HepG2 (cell line): ENCODE measurements around the gene CTSO. TPM values are rescaled to one million over a fixed set of nuclear protein-coding genes. Genes with fewer than 3 reads are reported as not detected.

Source experiments
- AHDC1 ChIP-seq: sonication (generic); formaldehyde crosslinking; IDR thresholded peaks from 2 replicates; pipeline ENCODE4 v1.5.1; 2020; ENCODE audit warnings: mild to moderate bottlenecking, missing genetic modification reagents, borderline replicate concordance
- ATF3 ChIP-seq: sonication (generic); formaldehyde crosslinking; IDR thresholded peaks from 2 replicates; pipeline ENCODE4 v1.4.0; 2020; ENCODE audit warnings: missing genetic modification reagents
- KDM1A ChIP-seq: IDR thresholded peaks from 2 replicates; pipeline ENCODE4 v1.6.1; 2016; ENCODE audit warnings: missing compliant biosample characterization
- MLLT10 ChIP-seq: sonication (generic); formaldehyde crosslinking; IDR thresholded peaks from 2 replicates; pipeline ENCODE4 v1.4.0; 2020; ENCODE audit warnings: missing genetic modification reagents
- RBAK ChIP-seq: sonication (generic); formaldehyde crosslinking; IDR thresholded peaks from 2 replicates; pipeline ENCODE4 v1.5.1; 2020; ENCODE audit warnings: mild to moderate bottlenecking, missing genetic modification reagents
- ZC3H4 ChIP-seq: sonication (generic); formaldehyde crosslinking; IDR thresholded peaks from 2 replicates; pipeline ENCODE4 v1.4.0; 2020; ENCODE audit warnings: missing genetic modification reagents, borderline replicate concordance
- ZFY ChIP-seq: sonication (generic); formaldehyde crosslinking; IDR thresholded peaks from 2 replicates; pipeline ENCODE4 v1.4.0; 2020; ENCODE audit warnings: missing genetic modification reagents
- ZNF800 ChIP-seq: sonication (generic); formaldehyde crosslinking; IDR thresholded peaks from 2 replicates; pipeline ENCODE4 v1.4.0; 2020; ENCODE audit warnings: missing genetic modification reagents
- polyA plus RNA-seq, 8 experiments: library from polyadenylated mRNA; depleted of rRNA in 3 of 8; stranded (reverse) in 7 of 8; unstranded in 1 of 8; fragments of >200 nt; fragmentation: Illumina TruSeq in 4 of 8; extraction: Trizol in 4 of 8; gene quantifications; 2 replicates each; pipeline versions ENCODE4 v1.2.1 to v1.2.3, GENCODE V29; 2011 to 2016; ENCODE audit warnings: low read depth in 4 of 8, missing spikeins in 1 of 8, mixed read lengths in 1 of 8; ENCODE audit not compliant: insufficient read depth in 1 of 8
- total RNA-seq, 5 experiments: library from RNA; depleted of rRNA; stranded (reverse); fragments of >200 nt; fragmentation: Illumina TruSeq; extraction: Trizol; gene quantifications; 2 replicates each; pipeline ENCODE4 v1.2.3, GENCODE V29; 2016; ENCODE audit warnings: low read depth in 1 of 5
- TF ChIP-seq, protein P1 (sequence below): sonication (generic); formaldehyde crosslinking; IDR thresholded peaks from 2 replicates; pipeline ENCODE4 v1.4.0; 2020; ENCODE audit warnings: low read depth, missing genetic modification reagents
- TF ChIP-seq, protein P2 (sequence below): sonication (generic); formaldehyde crosslinking; IDR thresholded peaks from 2 replicates; pipeline ENCODE4 v1.4.0; 2020; ENCODE audit warnings: missing genetic modification reagents

Gene CTSO
- total and polyA plus RNA-seq, 2 of the 13 experiments (the other 11 are each of a cell fraction or from before 2014, with no cell fraction given), result 0.07 to 0.17 TPM

DNA sequence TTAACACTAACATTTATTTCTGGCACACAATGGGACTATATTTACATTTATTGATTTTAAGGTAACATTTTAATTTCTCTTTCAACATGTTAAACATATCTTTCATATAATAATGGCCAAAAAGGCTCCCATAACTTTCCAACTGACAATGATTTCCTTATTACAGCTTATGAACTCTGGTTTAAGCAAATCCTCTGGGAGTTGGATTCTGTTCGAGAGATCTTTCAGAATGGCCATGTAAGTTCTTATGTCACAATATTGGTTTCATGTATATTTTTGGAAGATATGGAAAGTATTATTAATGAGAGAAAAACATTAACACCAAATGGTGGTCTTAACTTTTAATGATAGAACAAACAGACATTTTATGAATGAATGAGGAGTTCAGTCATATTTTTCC is 46.1 kb downstream of the CTSO start (continued):
- TF ChIP-seq, protein P1, sequence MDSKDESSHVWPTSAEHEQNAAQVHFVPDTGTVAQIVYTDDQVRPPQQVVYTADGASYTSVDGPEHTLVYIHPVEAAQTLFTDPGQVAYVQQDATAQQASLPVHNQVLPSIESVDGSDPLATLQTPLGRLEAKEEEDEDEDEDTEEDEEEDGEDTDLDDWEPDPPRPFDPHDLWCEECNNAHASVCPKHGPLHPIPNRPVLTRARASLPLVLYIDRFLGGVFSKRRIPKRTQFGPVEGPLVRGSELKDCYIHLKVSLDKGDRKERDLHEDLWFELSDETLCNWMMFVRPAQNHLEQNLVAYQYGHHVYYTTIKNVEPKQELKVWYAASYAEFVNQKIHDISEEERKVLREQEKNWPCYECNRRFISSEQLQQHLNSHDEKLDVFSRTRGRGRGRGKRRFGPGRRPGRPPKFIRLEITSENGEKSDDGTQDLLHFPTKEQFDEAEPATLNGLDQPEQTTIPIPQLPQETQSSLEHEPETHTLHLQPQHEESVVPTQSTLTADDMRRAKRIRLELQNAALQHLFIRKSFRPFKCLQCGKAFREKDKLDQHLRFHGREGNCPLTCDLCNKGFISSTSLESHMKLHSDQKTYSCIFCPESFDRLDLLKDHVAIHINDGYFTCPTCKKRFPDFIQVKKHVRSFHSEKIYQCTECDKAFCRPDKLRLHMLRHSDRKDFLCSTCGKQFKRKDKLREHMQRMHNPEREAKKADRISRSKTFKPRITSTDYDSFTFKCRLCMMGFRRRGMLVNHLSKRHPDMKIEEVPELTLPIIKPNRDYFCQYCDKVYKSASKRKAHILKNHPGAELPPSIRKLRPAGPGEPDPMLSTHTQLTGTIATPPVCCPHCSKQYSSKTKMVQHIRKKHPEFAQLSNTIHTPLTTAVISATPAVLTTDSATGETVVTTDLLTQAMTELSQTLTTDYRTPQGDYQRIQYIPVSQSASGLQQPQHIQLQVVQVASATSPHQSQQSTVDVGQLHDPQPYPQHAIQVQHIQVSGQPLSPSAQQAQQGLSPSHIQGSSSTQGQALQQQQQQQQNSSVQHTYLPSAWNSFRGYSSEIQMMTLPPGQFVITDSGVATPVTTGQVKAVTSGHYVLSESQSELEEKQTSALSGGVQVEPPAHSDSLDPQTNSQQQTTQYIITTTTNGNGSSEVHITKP (CRISPR knock-in tag), result no peak
- TF ChIP-seq ZC3H4 (CRISPR knock-in tag) (no peak), ZFY (CRISPR knock-in tag) (no peak), RBAK (CRISPR knock-in tag) (no peak), KDM1A (CRISPR knock-in tag) (no peak), ZNF800 (CRISPR knock-in tag) (no peak), AHDC1 (CRISPR knock-in tag) (no peak), MLLT10 (no peak), ATF3 (CRISPR knock-in tag) (no peak)
- TF ChIP-seq, protein P2, sequence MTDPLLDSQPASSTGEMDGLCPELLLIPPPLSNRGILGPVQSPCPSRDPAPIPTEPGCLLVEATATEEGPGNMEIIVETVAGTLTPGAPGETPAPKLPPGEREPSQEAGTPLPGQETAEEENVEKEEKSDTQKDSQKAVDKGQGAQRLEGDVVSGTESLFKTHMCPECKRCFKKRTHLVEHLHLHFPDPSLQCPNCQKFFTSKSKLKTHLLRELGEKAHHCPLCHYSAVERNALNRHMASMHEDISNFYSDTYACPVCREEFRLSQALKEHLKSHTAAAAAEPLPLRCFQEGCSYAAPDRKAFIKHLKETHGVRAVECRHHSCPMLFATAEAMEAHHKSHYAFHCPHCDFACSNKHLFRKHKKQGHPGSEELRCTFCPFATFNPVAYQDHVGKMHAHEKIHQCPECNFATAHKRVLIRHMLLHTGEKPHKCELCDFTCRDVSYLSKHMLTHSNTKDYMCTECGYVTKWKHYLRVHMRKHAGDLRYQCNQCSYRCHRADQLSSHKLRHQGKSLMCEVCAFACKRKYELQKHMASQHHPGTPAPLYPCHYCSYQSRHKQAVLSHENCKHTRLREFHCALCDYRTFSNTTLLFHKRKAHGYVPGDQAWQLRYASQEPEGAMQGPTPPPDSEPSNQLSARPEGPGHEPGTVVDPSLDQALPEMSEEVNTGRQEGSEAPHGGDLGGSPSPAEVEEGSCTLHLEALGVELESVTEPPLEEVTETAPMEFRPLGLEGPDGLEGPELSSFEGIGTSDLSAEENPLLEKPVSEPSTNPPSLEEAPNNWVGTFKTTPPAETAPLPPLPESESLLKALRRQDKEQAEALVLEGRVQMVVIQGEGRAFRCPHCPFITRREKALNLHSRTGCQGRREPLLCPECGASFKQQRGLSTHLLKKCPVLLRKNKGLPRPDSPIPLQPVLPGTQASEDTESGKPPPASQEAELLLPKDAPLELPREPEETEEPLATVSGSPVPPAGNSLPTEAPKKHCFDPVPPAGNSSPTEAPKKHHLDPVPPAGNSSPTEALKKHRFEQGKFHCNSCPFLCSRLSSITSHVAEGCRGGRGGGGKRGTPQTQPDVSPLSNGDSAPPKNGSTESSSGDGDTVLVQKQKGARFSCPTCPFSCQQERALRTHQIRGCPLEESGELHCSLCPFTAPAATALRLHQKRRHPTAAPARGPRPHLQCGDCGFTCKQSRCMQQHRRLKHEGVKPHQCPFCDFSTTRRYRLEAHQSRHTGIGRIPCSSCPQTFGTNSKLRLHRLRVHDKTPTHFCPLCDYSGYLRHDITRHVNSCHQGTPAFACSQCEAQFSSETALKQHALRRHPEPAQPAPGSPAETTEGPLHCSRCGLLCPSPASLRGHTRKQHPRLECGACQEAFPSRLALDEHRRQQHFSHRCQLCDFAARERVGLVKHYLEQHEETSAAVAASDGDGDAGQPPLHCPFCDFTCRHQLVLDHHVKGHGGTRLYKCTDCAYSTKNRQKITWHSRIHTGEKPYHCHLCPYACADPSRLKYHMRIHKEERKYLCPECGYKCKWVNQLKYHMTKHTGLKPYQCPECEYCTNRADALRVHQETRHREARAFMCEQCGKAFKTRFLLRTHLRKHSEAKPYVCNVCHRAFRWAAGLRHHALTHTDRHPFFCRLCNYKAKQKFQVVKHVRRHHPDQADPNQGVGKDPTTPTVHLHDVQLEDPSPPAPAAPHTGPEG (CRISPR knock-in tag), result no peak
